GM19452 (cell line): ENCODE results near the gene ST6GALNAC3.

Experiments used
- ATAC-seq: cut with Tn5 transposase; IDR thresholded peaks from one replicate; pipeline ENCODE4 v1.9.1; 2021; ENCODE audit not compliant: unreplicated experiment

The ST6GALNAC3 gene

GRCh38 chr1:76279101-76279748, 204.7 kb downstream of the ST6GALNAC3 start:
- no peak for ATAC-seq

DNA sequence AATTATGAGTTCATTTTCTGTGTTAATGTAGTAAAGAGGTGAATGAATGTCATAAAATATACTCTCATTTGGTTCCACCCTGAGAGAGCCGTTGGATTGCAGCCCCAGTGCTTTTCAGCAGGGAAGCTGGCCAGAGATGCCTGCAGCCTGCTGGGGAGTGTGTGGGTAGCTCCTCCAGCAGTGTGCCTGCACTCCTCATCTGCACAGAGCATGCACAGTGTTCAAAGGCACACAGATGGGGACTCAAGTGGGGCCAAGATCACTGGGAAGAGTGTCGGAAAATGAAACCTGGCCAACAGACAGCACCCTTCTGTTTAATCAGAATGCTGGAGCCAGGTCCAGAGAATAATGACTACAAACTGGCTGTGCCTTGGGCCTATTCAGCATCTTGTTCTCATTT, 206.8 kb downstream of the ST6GALNAC3 start:
- no peak for ATAC-seq

GRCh38 chr1:76284842-76285241, 210.3 kb downstream of the ST6GALNAC3 start:
- no peak for ATAC-seq

GRCh38 chr1:76285578-76286135, 211.1 kb downstream of the ST6GALNAC3 start:
- no peak for ATAC-seq

DNA sequence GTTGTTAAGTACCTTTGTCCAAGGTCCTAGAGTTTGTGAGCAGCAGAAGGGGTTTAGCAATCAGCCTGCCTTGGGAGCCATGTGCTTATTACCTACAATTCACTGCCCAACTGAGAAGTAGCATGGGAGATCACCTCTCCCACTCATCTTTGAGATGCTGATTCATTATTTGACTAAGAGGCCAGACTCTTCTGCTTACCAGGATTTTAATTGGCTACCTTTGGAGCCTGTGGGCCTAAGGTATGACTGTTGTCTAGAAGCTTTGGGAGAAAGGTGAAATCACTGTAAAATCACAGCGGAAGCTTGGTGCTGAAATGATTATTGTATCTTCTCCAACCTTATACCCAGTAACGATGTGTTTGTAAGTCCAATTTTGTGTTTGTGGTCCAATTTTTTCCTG, 213.4 kb downstream of the ST6GALNAC3 start:
- ATAC-seq: no peak

DNA sequence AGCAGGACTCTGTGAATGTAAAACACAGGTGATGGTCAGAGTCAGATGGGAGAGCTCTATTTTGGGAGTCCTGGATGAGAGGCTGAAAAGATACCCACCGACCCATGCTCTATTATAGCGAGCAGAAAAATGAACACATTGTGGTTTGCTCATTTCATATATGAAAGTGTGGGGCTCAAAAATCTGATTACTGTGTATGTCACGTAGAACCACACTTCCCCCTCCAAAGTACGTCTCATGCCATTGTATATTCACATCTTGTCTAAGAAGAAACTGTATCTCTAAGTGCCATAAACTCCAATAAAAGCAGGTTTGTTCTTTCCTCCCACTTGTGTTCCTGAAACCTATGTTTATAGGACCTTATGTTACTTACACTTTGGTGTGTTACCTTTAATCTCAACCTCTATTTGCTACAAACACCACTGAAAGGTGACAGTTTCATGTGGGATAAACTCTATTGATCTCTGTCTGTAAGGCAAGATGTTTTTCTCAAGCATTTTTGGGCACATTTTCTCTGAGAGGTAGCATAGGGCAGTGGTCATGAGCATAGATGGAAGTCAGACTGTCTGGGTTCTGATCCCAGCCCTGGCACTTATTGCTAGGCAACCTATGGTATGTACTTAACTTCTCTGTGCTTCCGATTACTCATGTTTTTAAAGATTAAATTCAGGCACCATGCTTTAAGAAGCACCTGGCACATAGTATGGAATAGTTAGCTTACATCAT, 214.4 kb downstream of the ST6GALNAC3 start:
- ATAC-seq: no peak

GRCh38 chr1:76289692-76290091, 215.1 kb downstream of the ST6GALNAC3 start:
- no peak for ATAC-seq

GRCh38 chr1:76290271-76290670, 215.7 kb downstream of the ST6GALNAC3 start:
- no peak for ATAC-seq

DNA sequence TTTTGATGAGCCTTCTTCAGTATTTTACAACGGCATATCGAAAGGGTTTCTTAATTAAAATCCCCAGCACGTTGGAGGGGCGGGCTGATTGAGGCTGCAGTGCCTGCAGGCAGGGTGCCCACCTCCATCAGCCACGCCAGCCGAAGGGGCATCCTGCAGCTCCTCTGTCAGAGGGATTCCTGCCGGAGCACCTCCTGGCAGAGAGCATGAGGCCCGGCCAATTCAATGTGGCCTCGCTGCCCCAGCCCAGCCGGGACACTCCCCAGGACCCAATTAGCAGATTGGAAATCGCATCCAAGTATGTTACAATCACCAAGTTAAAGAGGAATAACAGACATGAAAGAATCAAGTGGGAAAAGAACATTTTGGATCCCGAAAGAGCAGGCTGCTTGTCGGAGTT, 216.6 kb downstream of the ST6GALNAC3 start:
- ATAC-seq: no peak

- no peak for ATAC-seq
Measured at GRCh38 chr1:76291737-76292136, 217.2 kb downstream of the ST6GALNAC3 start.

DNA sequence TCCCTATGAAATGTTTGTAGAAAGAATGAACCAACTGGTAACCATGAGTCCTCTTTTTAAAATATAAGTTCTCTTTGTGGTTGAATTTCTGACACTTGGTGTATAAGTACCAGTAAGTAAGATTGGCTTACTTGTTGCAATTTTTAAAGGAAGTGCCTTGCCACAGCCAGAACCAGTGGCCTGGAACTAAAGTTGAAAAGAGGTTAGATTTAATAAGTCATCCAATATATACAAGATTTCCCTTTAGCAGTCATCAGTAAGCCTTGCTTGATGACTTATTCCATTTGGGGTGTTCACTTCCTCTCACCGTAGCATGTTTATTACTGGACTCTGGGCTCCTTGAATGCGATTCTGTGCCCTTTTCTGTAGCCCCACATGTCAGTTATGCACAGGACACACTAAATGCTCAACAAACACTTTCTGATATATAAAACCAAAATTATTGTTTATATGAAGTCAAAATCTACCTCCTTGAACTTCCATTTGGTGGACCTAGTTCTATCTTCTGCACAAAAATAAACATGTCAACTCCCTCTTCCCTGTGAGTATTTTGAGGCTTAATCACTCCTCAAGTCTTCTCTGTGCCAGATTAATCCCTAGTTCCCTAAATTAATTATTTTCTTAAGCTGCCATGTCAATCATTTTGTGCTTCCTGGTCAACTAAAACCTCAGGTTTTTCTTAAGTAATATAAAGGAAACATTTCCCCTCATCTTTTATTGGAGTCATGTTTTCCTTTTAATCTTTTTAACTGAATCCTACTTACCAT, 218.1 kb downstream of the ST6GALNAC3 start:
- peak; percentile 77 for ATAC-seq

DNA sequence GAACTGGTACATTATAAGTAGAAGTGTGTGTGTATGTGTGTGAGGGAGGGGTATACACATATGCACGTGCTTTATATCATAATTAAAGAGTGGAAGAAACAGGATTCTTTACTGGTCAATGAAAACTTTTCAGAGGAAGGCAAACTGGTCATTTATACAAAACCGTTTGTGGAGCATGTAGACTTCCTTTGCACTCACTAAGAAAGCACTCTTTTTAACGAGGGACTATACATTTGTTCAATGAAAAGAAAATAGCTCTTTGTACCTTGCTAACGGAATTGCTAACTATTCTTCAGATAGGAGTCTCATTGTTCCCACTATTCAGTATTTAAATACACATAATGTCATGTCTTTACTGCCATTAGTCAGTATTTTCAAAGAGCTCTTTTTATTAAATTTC, 219.3 kb downstream of the ST6GALNAC3 start:
- ATAC-seq: no peak

GRCh38 chr1:76294482-76295194, 220.1 kb downstream of the ST6GALNAC3 start:
- ATAC-seq: peak; percentile 68

- ATAC-seq: no peak
Measured at GRCh38 chr1:76298399-76298798, 223.9 kb downstream of the ST6GALNAC3 start.

DNA sequence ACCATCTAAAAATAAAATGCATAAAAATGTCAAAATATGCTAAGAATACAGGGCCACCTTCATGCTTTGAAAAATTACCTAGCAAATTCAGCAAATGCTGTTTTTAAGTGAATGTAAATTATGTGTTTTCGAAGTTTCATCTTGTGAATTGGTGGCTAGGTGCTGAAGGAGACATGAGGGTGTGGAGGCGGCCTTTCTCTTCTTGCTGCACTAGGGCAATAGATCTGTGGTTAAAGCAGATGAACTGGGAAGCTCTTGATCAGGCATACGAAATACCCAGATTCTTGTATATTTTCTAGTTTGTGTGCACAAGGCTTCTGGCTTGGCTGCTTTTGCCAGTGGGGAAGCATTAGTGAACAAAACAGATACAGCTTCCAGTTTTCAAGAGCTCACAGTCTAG, 224.5 kb downstream of the ST6GALNAC3 start:
- no peak for ATAC-seq

DNA sequence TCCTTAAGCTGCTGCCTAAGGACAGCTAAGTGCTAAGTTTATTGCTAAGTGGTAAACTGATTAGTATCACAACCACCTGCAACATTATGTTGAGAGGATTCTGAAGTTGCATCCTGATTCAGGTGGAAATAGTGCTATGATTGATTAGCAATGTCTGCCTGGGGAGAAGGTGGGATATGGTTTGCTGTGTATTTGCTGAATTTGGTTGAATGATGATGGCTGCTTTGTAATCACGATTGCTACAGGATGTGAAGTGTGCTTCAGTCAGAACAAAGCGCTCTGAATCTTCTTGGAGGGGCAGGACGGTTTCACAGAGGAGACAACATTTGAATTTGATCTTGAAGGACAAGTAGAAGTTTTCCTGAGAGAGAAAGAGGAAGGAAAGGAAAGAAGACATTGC, 226.0 kb downstream of the ST6GALNAC3 start:
- no peak for ATAC-seq

- ATAC-seq: no peak
Measured at GRCh38 chr1:76302711-76303339, 228.3 kb downstream of the ST6GALNAC3 start.

DNA sequence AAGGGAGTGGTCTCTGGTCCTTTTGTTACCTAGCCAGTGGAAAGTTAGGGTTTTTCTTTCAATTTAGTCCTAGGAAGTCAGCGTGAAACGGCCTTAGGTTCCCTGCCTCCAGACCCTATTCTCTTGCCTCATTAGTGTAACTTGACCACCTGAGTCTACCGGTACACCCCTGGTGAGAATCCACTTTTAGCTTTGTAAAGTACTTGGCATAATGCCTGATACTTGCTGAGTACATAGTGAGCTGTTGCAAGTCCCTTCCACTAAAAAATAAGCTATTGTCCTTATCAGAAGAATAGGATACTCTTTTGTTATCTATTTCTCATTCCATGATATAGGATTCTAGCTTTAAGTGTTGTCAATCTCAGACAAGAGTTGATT, 228.8 kb downstream of the ST6GALNAC3 start:
- no peak for ATAC-seq

DNA sequence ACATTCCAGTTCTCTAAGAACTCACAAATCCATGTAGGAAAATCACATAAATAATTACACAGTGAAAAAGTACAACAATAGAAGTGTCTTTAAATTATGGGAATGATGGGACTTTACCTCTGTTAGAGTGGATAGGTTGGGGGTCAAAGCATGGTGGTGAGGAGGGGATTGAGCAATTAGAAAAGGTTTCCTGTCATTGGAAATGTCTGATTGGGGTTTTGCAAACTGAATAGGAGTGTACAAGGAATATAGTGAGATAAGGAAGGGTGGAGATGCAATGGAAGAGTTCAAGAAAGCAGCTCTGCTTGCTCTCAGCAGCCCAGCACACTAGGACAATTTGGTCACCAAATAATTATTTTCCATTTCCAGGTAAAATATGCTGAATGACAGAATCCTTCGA, 238.8 kb downstream of the ST6GALNAC3 start:
- ATAC-seq: no peak

- ATAC-seq: no peak
Measured at GRCh38 chr1:76314730-76315129, 240.2 kb downstream of the ST6GALNAC3 start.
